SH-SY5Y (cell line): ENCODE data around the gene PVR.

Experiments
- GATA2 ChIP-seq: IDR thresholded peaks from 2 replicates; pipeline ENCODE4 v1.6.1; 2011; ENCODE audit warnings: mild to moderate bottlenecking, low read depth, low read length
- GATA3 ChIP-seq: IDR thresholded peaks from 2 replicates; pipeline ENCODE4 v1.6.1; 2011; ENCODE audit warnings: low read depth, mild to moderate bottlenecking, low read length, moderate library complexity

GRCh38 chr19:44648631-44649251 is 5.0 kb downstream of the PVR start:
- TF ChIP-seq GATA3 (no peak), GATA2 (no peak)
